Trophoblast cell (in vitro differentiated cells and primary cell): ENCODE measurements around the gene SMIM22. TPM values are rescaled to one million over a fixed set of nuclear protein-coding genes. Genes with fewer than 3 reads are reported as not detected.

ENCODE experiments used
- DNase-seq, 2 donors: peaks; one replicate each; pipeline ENCODE4 v3.0.0-alpha.2; 2016
- H2AFZ ChIP-seq: 2 replicates; pipeline ENCODE4 v1.6.1; 2013; ENCODE audit warnings: low read length, moderate library complexity, mild to moderate bottlenecking; ENCODE audit not compliant: insufficient read depth, poor library complexity
- H2AK5ac ChIP-seq: 2 replicates; pipeline ENCODE4 v1.6.1; 2013; ENCODE audit warnings: mild to moderate bottlenecking, low read length
- H2BK120ac ChIP-seq: 2 replicates; pipeline ENCODE4 v1.6.1; 2013; ENCODE audit warnings: low read length, mild to moderate bottlenecking, moderate library complexity; ENCODE audit not compliant: insufficient read depth, poor library complexity
- H2BK12ac ChIP-seq: 2 replicates; pipeline ENCODE4 v1.6.1; 2013; ENCODE audit warnings: mild to moderate bottlenecking, low read length, moderate library complexity
- H2BK5ac ChIP-seq: 2 replicates; pipeline ENCODE4 v1.6.1; 2013; ENCODE audit warnings: low read length, low read depth, moderate library complexity, mild to moderate bottlenecking; ENCODE audit not compliant: poor library complexity
- H3K14ac ChIP-seq: 2 replicates; pipeline ENCODE4 v1.6.1; 2013; ENCODE audit warnings: mild to moderate bottlenecking, low read length
- H3K18ac ChIP-seq: 2 replicates; pipeline ENCODE4 v1.6.1; 2013; ENCODE audit warnings: mild to moderate bottlenecking, low read length
- H3K23ac ChIP-seq: 2 replicates; pipeline ENCODE4 v1.6.1; 2013; ENCODE audit warnings: low read length
- H3K27ac ChIP-seq: 2 replicates; pipeline ENCODE4 v1.5.1; 2013; ENCODE audit warnings: low read depth, mild to moderate bottlenecking, inconsistent platforms, low read length, moderate library complexity
- H3K27me3 ChIP-seq: 2 replicates; pipeline ENCODE4 v1.6.1; 2013; ENCODE audit warnings: inconsistent platforms, mild to moderate bottlenecking, low read length, moderate library complexity; ENCODE audit not compliant: insufficient read depth
- H3K36me3 ChIP-seq, 2 experiments: 1 replicate in 1 of 2; 2 replicates in 1 of 2; pipeline ENCODE4 v1.6.1; 2013; ENCODE audit warnings: low read length in 2 of 2, mild to moderate bottlenecking in 2 of 2, moderate library complexity in 1 of 2; ENCODE audit not compliant: insufficient read depth in 2 of 2, control insufficient read depth in 1 of 2
- H3K4ac ChIP-seq: 2 replicates; pipeline ENCODE4 v1.6.1; 2013; ENCODE audit warnings: low read depth, mild to moderate bottlenecking, low read length, moderate library complexity
- H3K4me1 ChIP-seq, 2 experiments: 1 replicate in 1 of 2; 2 replicates in 1 of 2; pipeline ENCODE4 v1.6.1; 2013; ENCODE audit warnings: low read length in 2 of 2, mild to moderate bottlenecking in 2 of 2, moderate library complexity in 1 of 2; ENCODE audit not compliant: insufficient read depth in 2 of 2, control insufficient read depth in 1 of 2
- H3K4me2 ChIP-seq: 2 replicates; pipeline ENCODE4 v1.6.1; 2013; ENCODE audit warnings: inconsistent platforms, mild to moderate bottlenecking, low read length, moderate library complexity
- H3K4me3 ChIP-seq: 2 replicates; pipeline ENCODE4 v1.5.1; 2013; ENCODE audit warnings: mild to moderate bottlenecking, low read depth, low read length, inconsistent platforms
- H3K79me1 ChIP-seq: one replicate; pipeline ENCODE4 v1.6.1; 2013; ENCODE audit warnings: low read length
- H3K79me2 ChIP-seq: 2 replicates; pipeline ENCODE4 v1.6.1; 2013; ENCODE audit warnings: low read length, mild to moderate bottlenecking; ENCODE audit not compliant: control insufficient read depth, insufficient read depth, poor library complexity
- H3K9ac ChIP-seq: 2 replicates; pipeline ENCODE4 v1.6.1; 2013; ENCODE audit warnings: mild to moderate bottlenecking, low read length
- H3K9me3 ChIP-seq: 2 replicates; pipeline ENCODE4 v1.6.1; 2013; ENCODE audit warnings: low read depth, mild to moderate bottlenecking, control low read depth, inconsistent platforms, low read length; ENCODE audit not compliant: insufficient read depth
- H4K12ac ChIP-seq: 2 replicates; pipeline ENCODE4 v1.6.1; 2013; ENCODE audit warnings: low read depth, mild to moderate bottlenecking, low read length, moderate library complexity
- H4K8ac ChIP-seq: 2 replicates; pipeline ENCODE4 v1.6.1; 2013; ENCODE audit warnings: low read depth, mild to moderate bottlenecking, low read length, moderate library complexity
- H4K91ac ChIP-seq: one replicate; pipeline ENCODE4 v1.6.1; 2013; ENCODE audit warnings: low read depth, mild to moderate bottlenecking, low read length, moderate library complexity
- WGBS: extraction: QIAGEN DNeasy Blood & Tissue Kit; methylation state at CpG from one replicate; pipeline ENCODE4 v1.1.7; 2013; ENCODE audit warnings: missing lambda C conversion rate; ENCODE audit not compliant: insufficient read length, insufficient coverage; ENCODE audit errors: extremely low coverage; 5-methylcytosine and 5-hydroxymethylcytosine counted together
- polyA plus RNA-seq: library from polyadenylated mRNA; stranded (reverse); fragments of 200-250 nt; gene quantifications from 2 replicates; pipeline ENCODE4 v1.2.3, GENCODE V29; 2013

SMIM22 gene, protein sequence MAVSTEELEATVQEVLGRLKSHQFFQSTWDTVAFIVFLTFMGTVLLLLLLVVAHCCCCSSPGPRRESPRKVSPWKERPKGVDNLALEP
- polyA plus RNA-seq = not detected in 2 replicates

DNA sequence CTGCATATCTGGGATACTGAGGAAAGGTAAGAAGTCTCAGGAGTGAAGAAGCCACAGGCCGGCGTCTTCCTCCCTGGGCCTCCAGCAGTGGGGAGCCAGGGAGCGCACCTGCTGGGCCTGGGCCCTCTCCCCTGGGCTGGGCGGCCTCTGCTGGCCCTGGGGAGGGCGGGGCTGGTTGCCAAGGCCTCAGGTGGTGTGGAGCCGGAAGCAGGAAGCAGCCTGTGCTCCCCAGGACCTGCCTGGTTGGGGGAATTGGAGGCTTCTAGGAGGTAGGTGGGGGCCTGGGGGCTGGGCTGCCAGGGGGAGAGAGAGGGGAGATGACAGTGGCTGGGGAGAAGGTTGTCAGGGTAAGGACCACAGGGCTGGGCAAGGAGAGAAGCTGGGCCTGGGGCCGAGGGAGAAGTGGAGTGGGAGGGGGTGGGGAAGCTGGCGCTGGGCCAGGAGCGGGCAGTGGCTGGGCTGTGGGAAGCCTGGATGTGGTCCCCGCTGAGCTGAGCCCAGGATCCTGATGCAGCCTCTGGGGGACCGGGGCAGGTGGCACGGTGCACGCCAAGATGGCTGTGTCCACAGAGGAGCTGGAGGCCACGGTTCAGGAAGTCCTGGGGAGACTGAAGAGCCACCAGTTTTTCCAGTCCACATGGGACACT lies at the start of gene SMIM22:
Gene SMIM22 (plus strand): TSS at position 189 of the 647 bp plus-strand sequence. CDS start 366 bp downstream, at position 555.
- peaks cover 15 to 21% of the 10 kb centered on the region in 2 experiments for H3K36me3 ChIP-seq
- no peak within 1 kb of the TSS for H4K8ac ChIP-seq
- H3K23ac ChIP-seq = no peak within 1 kb of the TSS
- no peak within 1 kb of the TSS for H3K18ac ChIP-seq
- H3K9me3 ChIP-seq = peaks cover 3% of the 10 kb centered on the region
- no peak within 1 kb of the TSS for H4K12ac ChIP-seq
- no peak within 1 kb of the TSS for H4K91ac ChIP-seq
- H3K14ac ChIP-seq = no peak within 1 kb of the TSS
- H2AFZ ChIP-seq = no peak within 1 kb of the TSS
- H3K27ac ChIP-seq = no peak within 1 kb of the TSS
- H2AK5ac ChIP-seq = no peak within 1 kb of the TSS
- no peaks in the 10 kb centered on the region for H3K79me2 ChIP-seq
- H3K27me3 ChIP-seq = no peaks in the 10 kb centered on the region
- no peak within 1 kb of the TSS for H2BK12ac ChIP-seq
- no peak for DNase-seq
- H3K4me3 ChIP-seq = no peak within 1 kb of the TSS
- no peak within 1 kb of the TSS for H2BK120ac ChIP-seq
- H3K4ac ChIP-seq = no peak within 1 kb of the TSS
- no peak within 1 kb of the TSS for H2BK5ac ChIP-seq
- H3K79me1 ChIP-seq = no peaks in the 10 kb centered on the region
- no peaks in the 10 kb centered on the region for H3K4me1 ChIP-seq
- H3K9ac ChIP-seq = no peak within 1 kb of the TSS
- WGBS = no CpG with 5 or more reads among the region's 14 CpGs
- no peak within 1 kb of the TSS for H3K4me2 ChIP-seq

DNA sequence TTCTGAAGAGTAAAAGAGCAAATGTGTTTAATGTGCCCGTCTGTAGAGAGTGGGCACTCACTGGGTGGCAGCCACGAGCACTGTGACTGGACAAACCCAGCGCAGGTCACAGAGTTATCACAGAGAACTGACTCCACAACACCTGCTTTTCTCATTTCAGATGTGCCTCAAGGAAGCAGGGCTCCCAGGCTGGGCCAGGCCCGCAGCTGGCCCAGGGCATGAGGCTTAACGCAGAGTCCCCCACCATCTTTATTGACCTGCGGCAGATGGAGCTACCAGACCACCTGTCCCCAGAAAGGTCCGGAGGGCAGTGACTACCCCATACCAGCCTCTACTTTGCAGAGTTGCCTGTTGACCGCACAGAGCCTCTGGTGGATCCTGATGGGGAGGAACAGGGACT lies 49.0 kb upstream of the SMIM22 start:
- no CpG with 5 or more reads among the region's 8 CpGs for WGBS
- no peak overlapping the region for H2AK5ac ChIP-seq
- no peaks in the 10 kb centered on the region for H3K9me3 ChIP-seq
- no peak overlapping the region for H3K4me3 ChIP-seq
- H3K18ac ChIP-seq = no peak overlapping the region
- H3K27me3 ChIP-seq = no peaks in the 10 kb centered on the region
- H4K12ac ChIP-seq = no peak overlapping the region
- H4K8ac ChIP-seq = no peak overlapping the region
- no peak overlapping the region for H3K9ac ChIP-seq
- H3K23ac ChIP-seq = no peak overlapping the region
- no peak overlapping the region for H2BK12ac ChIP-seq
- H2BK120ac ChIP-seq = no peak overlapping the region
- H2BK5ac ChIP-seq = no peak overlapping the region
- no peaks in the 10 kb centered on the region for H3K4me1 ChIP-seq
- no peak for DNase-seq
- H3K27ac ChIP-seq = no peak overlapping the region
- H4K91ac ChIP-seq = no peak overlapping the region
- H3K36me3 ChIP-seq = peaks cover 11 to 18% of the 10 kb centered on the region in 2 experiments
- no peak overlapping the region for H2AFZ ChIP-seq
- H3K4ac ChIP-seq = no peak overlapping the region
- H3K14ac ChIP-seq = no peak overlapping the region
- H3K79me2 ChIP-seq = no peaks in the 10 kb centered on the region
- H3K4me2 ChIP-seq = no peak overlapping the region
- no peaks in the 10 kb centered on the region for H3K79me1 ChIP-seq

DNA sequence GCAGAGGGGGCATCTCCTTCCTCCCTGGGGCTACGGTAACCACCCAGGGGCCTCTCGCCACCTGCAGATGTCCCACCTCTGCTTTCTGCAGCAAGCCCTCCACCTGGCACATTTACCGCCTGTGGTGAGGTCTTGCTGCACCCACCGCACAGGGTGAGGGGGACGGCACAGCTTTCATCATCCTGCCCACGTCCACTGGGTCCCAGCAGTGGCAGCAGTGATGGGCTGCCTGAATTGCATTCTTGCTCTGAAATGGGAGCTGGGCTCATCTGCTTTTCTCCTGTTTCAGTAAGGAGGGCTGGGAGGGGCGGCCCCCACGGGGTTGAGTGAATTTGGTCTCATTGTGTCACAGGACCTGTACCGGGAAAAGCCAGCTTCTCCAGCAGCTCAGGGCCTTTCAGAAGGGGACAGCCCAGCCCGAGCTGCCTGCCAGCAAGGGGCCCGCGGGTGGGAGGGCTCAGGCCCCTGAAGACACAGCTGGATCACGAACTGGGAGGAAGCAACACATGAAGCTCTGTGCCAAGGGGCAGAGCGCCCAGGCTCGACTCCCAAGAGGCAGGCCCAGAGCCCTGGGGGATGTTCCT lies 48.1 kb upstream of the SMIM22 start:
- no peaks in the 10 kb centered on the region for H3K79me2 ChIP-seq
- no peaks in the 10 kb centered on the region for H3K4me1 ChIP-seq
- no peak overlapping the region for H3K4ac ChIP-seq
- H3K9me3 ChIP-seq = peaks cover 2% of the 10 kb centered on the region
- no peak overlapping the region for H3K14ac ChIP-seq
- no CpG with 5 or more reads among the region's 15 CpGs for WGBS
- peaks cover 19 to 27% of the 10 kb centered on the region in 2 experiments for H3K36me3 ChIP-seq
- no peak overlapping the region for H2BK120ac ChIP-seq
- H3K9ac ChIP-seq = no peak overlapping the region
- no peak overlapping the region for H4K91ac ChIP-seq
- no peak overlapping the region for H2BK5ac ChIP-seq
- no peak for DNase-seq
- H3K27ac ChIP-seq = no peak overlapping the region
- no peak overlapping the region for H2AFZ ChIP-seq
- H3K4me2 ChIP-seq = no peak overlapping the region
- no peak overlapping the region for H2AK5ac ChIP-seq
- H3K79me1 ChIP-seq = no peaks in the 10 kb centered on the region
- H4K12ac ChIP-seq = no peak overlapping the region
- H3K18ac ChIP-seq = no peak overlapping the region
- H3K4me3 ChIP-seq = no peak overlapping the region
- H3K27me3 ChIP-seq = no peaks in the 10 kb centered on the region
- no peak overlapping the region for H4K8ac ChIP-seq
- H2BK12ac ChIP-seq = no peak overlapping the region
- H3K23ac ChIP-seq = no peak overlapping the region

DNA sequence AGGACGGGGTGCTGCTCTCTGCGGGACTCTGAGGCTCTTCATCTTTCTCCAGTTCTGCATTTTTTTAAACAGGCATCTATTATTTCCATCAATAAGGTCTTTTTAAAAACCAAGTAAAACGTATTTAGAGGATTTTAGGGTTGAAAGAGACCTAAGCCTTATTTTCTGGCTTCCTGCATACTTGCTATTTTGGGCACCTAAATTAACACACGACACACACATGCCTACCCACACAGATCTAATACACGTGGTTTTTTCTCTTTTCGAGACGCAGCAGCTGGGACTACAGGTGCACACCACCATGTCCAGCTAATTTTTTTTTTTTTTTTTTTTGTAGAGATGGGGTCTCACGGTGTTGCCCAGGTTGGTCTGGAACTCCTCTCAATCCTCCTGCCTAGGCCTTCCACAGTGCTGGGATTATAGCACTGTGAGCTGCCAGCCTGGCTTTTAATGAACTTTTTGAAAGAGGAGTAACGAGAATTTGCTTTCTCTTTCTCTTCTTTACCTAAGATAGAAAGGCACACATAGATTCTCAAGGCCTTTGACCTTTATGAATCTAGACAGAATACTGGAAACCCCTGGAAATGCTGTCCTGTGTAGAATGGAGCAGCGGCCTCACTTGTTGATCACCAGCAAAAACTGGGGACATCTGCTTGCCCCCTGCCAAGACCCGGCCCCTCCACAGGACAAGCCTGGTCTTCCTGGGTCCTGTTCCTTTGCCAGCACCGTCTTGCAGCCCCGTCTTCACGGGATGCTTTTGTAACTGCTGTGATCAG lies 47.1 kb upstream of the SMIM22 start:
- no peak overlapping the region for H3K4ac ChIP-seq
- H3K9me3 ChIP-seq = peaks cover 2% of the 10 kb centered on the region
- H3K9ac ChIP-seq = no peak overlapping the region
- DNase-seq = no peak
- no peak overlapping the region for H4K91ac ChIP-seq
- no peak overlapping the region for H2BK5ac ChIP-seq
- WGBS = no CpG with 5 or more reads among the region's 14 CpGs
- no peak overlapping the region for H2AFZ ChIP-seq
- H4K8ac ChIP-seq = no peak overlapping the region
- H2AK5ac ChIP-seq = no peak overlapping the region
- H2BK12ac ChIP-seq = no peak overlapping the region
- H3K36me3 ChIP-seq = peaks cover 29 to 37% of the 10 kb centered on the region in 2 experiments
- H3K79me1 ChIP-seq = no peaks in the 10 kb centered on the region
- H3K79me2 ChIP-seq = no peaks in the 10 kb centered on the region
- H2BK120ac ChIP-seq = no peak overlapping the region
- H3K27ac ChIP-seq = no peak overlapping the region
- H3K14ac ChIP-seq = no peak overlapping the region
- H3K4me2 ChIP-seq = no peak overlapping the region
- H4K12ac ChIP-seq = no peak overlapping the region
- H3K23ac ChIP-seq = no peak overlapping the region
- H3K4me1 ChIP-seq = no peaks in the 10 kb centered on the region
- H3K4me3 ChIP-seq = no peak overlapping the region
- no peak overlapping the region for H3K18ac ChIP-seq
- no peaks in the 10 kb centered on the region for H3K27me3 ChIP-seq
